ENCODE data around the gene EXD3.

EXD3 gene

GRCh38 chr9:137278721-137279711 lies 143.9 kb downstream of the EXD3 start:
- DNase-seq, result no peak

- no peak for DNase-seq
Observed at GRCh38 chr9:137278061-137278701, 144.8 kb downstream of the EXD3 start.

GRCh38 chr9:137277329-137278041 lies 145.5 kb downstream of the EXD3 start, which contains the start of gene TOR4A:
TOR4A (plus strand) TSS chr9:137277726; CDS start chr9:137278690, 964 bp downstream.
- no peak for DNase-seq

- no peak for DNase-seq
Observed at GRCh38 chr9:137276473-137277328, 146.3 kb downstream of the EXD3 start.

GRCh38 chr9:137275588-137276472 lies 147.1 kb downstream of the EXD3 start:
- DNase-seq, result no peak

- no peak for DNase-seq
Observed at GRCh38 chr9:137275203-137275587, 147.8 kb downstream of the EXD3 start.

GRCh38 chr9:137273611-137274320 lies 149.2 kb downstream of the EXD3 start:
- DNase-seq, result no peak

- DNase-seq, result no peak
Observed at GRCh38 chr9:137273095-137273490, 149.9 kb downstream of the EXD3 start.

GRCh38 chr9:137272241-137273094 lies 150.5 kb downstream of the EXD3 start:
- no peak for DNase-seq

GRCh38 chr9:137271696-137272076 lies 151.3 kb downstream of the EXD3 start:
- no peak for DNase-seq

GRCh38 chr9:137270929-137271695 lies 151.8 kb downstream of the EXD3 start:
- DNase-seq, result no peak

- DNase-seq, result no peak
Observed at GRCh38 chr9:137269231-137269772, 153.7 kb downstream of the EXD3 start.

GRCh38 chr9:137268538-137269201 lies 154.3 kb downstream of the EXD3 start:
- DNase-seq, result no peak

- DNase-seq, result no peak
Observed at GRCh38 chr9:137267933-137268355, 155.0 kb downstream of the EXD3 start.

GRCh38 chr9:137266585-137267453 lies 156.1 kb downstream of the EXD3 start:
- no peak for DNase-seq

- no peak for DNase-seq
Observed at GRCh38 chr9:137266162-137266527, 156.8 kb downstream of the EXD3 start.
